GM19395 (cell line): ENCODE data around the gene MAST4.

ENCODE experiments used
- ATAC-seq: cut with Tn5 transposase; IDR thresholded peaks from one replicate; pipeline ENCODE4 v1.9.1; 2021; ENCODE audit warnings: mild to moderate bottlenecking, moderate library complexity; ENCODE audit not compliant: unreplicated experiment

Gene MAST4

GRCh38 chr5:67005737-67006499 lies 409.7 kb downstream of the MAST4 start:
- ATAC-seq: no peak

GRCh38 chr5:67006500-67006848 lies 410.3 kb downstream of the MAST4 start:
- no peak for ATAC-seq

- no peak for ATAC-seq
These were observed 412.8 kb downstream of the MAST4 start for GRCh38 chr5:67009028-67009427.

GRCh38 chr5:67010684-67011409 lies 414.7 kb downstream of the MAST4 start:
- no peak for ATAC-seq

- no peak for ATAC-seq
These were observed 415.2 kb downstream of the MAST4 start for GRCh38 chr5:67011422-67011821.

- no peak for ATAC-seq
These were observed 416.0 kb downstream of the MAST4 start for GRCh38 chr5:67012171-67012570.

GRCh38 chr5:67013719-67014118 lies 417.5 kb downstream of the MAST4 start:
- ATAC-seq: no peak

GRCh38 chr5:67014191-67014590 lies 418.0 kb downstream of the MAST4 start:
- no peak for ATAC-seq

GRCh38 chr5:67014957-67015400 lies 418.8 kb downstream of the MAST4 start:
- ATAC-seq: no peak

- ATAC-seq: no peak
These were observed 419.5 kb downstream of the MAST4 start for GRCh38 chr5:67015541-67016191.

- no peak for ATAC-seq
These were observed 423.1 kb downstream of the MAST4 start for GRCh38 chr5:67019065-67019845.

- ATAC-seq: no peak
These were observed 424.0 kb downstream of the MAST4 start for GRCh38 chr5:67020096-67020615.

GRCh38 chr5:67021031-67021430 lies 424.8 kb downstream of the MAST4 start:
- no peak for ATAC-seq

GRCh38 chr5:67021521-67021920 lies 425.3 kb downstream of the MAST4 start:
- ATAC-seq: no peak

- ATAC-seq: no peak
These were observed 425.8 kb downstream of the MAST4 start for GRCh38 chr5:67021962-67022361.

- no peak for ATAC-seq
These were observed 429.3 kb downstream of the MAST4 start for GRCh38 chr5:67025457-67025856.

GRCh38 chr5:67026278-67026677 lies 430.1 kb downstream of the MAST4 start:
- ATAC-seq: no peak

- ATAC-seq: no peak
These were observed 431.0 kb downstream of the MAST4 start for GRCh38 chr5:67027171-67027570.

- no peak for ATAC-seq
These were observed 432.2 kb downstream of the MAST4 start for GRCh38 chr5:67028371-67028770.

GRCh38 chr5:67028941-67029340 lies 432.7 kb downstream of the MAST4 start:
- ATAC-seq: no peak

- ATAC-seq: no peak
These were observed 433.3 kb downstream of the MAST4 start for GRCh38 chr5:67029481-67029880.
